ENCODE results near the gene ING1. TPM values are rescaled to one million over a fixed set of nuclear protein-coding genes. Genes with fewer than 3 reads are reported as not detected.
A peak's percentile ranks its signal among the peaks of the same experiment; 100 is the strongest.

Gene ING1
- total and polyA plus RNA-seq, 10 donors: 10.5 to 32.4 (median 21.1) TPM

DNA sequence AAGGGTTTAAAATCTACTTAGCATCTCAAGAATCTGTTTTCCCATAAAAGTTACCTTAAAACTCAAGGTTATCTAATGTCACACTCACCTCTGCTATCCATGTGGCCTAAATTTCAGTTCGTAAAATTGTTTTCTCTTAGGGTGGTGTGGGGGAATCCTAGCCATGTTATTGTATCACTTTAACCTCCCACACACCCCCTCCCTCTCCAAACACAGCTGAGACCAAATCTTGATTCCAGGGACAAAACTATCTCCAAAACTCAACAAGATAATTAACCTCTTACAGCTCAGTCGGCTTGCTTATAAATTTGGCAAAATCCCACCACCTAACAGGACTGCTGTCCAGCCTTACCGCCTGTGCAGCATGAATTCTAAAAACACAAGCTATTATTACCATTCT, 11.4 kb upstream of the ING1 start:
- peaks cover 14 to 94% (median 62%) of the 10 kb centered on the region in 6 donors for H3K4me1 ChIP-seq
- intact Hi-C loops (cut with DNase I; ENCODE audit: low total_unique reads): no loop called here
- H3K27me3 ChIP-seq (replicated peaks in 1 of 7): no peaks in the 10 kb centered on the region
- DNase-seq: no peak
- H3K27ac ChIP-seq: peak overlapping the region in 3 of 8 donors; percentile 22 to 89 (median 32)
- 49 to 85% (median 73%) methylated on average over 3 of the region's 3 CpGs for WGBS, 5 donors
- H3K36me3 ChIP-seq: peaks cover 0 to 65% (median 43%) of the 10 kb centered on the region in 6 donors
- no peaks in the 10 kb centered on the region for H3K9me3 ChIP-seq
- no peak overlapping the region for H3K4me3 ChIP-seq
- no peak for TF ChIP-seq CTCF (IDR thresholded peaks at IDR 0.05 in 8 of 11, conservative IDR thresholded peaks at IDR 0.05 in 3 of 11)
- no peak for TF ChIP-seq POLR2AphosphoS5 (IDR thresholded peaks at IDR 0.05)
- no peak for TF ChIP-seq POLR2A (IDR thresholded peaks at IDR 0.05)

- Histone ChIP-seq H3K4me3 (no peak overlapping the region), H3K27ac (peak overlapping the region in 5 of 8 donors; percentile 17 to 89 (median 29)), H3K9me3 (no peaks in the 10 kb centered on the region), H3K27me3 (replicated peaks in 1 of 7) (no peaks in the 10 kb centered on the region), H3K36me3 (peaks cover 0 to 58% (median 36%) of the 10 kb centered on the region in 6 donors), H3K4me1 (peaks cover 14 to 94% (median 63%) of the 10 kb centered on the region in 6 donors)
- intact Hi-C loops (cut with DNase I; ENCODE audit: low total_unique reads): no loop called here
- peak; percentile 74 for DNase-seq
- TF ChIP-seq POLR2A (IDR thresholded peaks at IDR 0.05) (no peak), CTCF (IDR thresholded peaks at IDR 0.05 in 8 of 11, conservative IDR thresholded peaks at IDR 0.05 in 3 of 11) (no peak), POLR2AphosphoS5 (IDR thresholded peaks at IDR 0.05) (no peak)
- WGBS, 5 donors: 79 to 90% (median 85%) methylated on average over 15 of the region's 15 CpGs
Measured at GRCh38 chr13:110702591-110703526, 10.6 kb upstream of the ING1 start.

GRCh38 chr13:110705356-110705825, 8.1 kb upstream of the ING1 start:
- Histone ChIP-seq H3K27ac (peak overlapping the region; percentile 65 to 95 (median 88)), H3K4me1 (peaks cover 14 to 80% (median 49%) of the 10 kb centered on the region in 6 donors), H3K4me3 (peak overlapping the region; percentile 54 to 93 (median 72)), H3K27me3 (replicated peaks in 1 of 7) (no peaks in the 10 kb centered on the region), H3K9me3 (no peaks in the 10 kb centered on the region), H3K36me3 (peaks cover 0 to 32% (median 14%) of the 10 kb centered on the region in 6 donors)
- TF ChIP-seq CTCF (IDR thresholded peaks at IDR 0.05 in 8 of 11, conservative IDR thresholded peaks at IDR 0.05 in 3 of 11) (no peak), POLR2A (IDR thresholded peaks at IDR 0.05) (no peak), POLR2AphosphoS5 (IDR thresholded peaks at IDR 0.05) (no peak)
- no peak for DNase-seq
- intact Hi-C loops (cut with DNase I; ENCODE audit: low total_unique reads): no loop called here
- WGBS, 5 donors: 3 to 7% (median 4%) methylated on average over 8 to 12 of the region's 12 CpGs

Measured in spleen (tissue), 11 donors.